GM12872 (cell line): ENCODE results near the gene FAM81B.

ENCODE experiments used
- TF ChIP-seq, protein P1 (sequence below): IDR thresholded peaks from 3 replicates; pipeline ENCODE4 v1.5.1; 2011; ENCODE audit warnings: low read depth, mild to moderate bottlenecking, low read length, moderate library complexity; ENCODE audit not compliant: insufficient read depth

Gene FAM81B

DNA sequence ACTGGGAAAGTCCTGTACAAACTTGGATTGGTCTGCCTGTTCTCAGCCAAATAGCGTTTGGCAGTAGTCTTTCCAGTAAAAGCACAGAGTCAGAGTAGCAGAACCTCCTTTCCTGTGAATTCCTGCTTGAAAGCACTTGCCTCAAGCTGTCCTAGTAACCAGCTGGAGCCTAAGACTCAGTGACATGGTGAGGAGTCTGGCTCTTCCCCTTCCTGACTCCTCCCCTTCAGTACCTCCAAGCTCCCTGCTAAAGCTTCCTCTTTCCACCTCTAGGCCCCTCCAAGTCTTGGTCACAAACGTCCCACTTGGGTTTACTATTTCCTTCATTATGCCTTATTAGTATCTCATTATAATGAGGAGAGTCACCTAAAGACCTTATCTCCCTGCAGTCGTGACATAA is 21.4 kb upstream of the FAM81B start:
- TF ChIP-seq, protein P1, sequence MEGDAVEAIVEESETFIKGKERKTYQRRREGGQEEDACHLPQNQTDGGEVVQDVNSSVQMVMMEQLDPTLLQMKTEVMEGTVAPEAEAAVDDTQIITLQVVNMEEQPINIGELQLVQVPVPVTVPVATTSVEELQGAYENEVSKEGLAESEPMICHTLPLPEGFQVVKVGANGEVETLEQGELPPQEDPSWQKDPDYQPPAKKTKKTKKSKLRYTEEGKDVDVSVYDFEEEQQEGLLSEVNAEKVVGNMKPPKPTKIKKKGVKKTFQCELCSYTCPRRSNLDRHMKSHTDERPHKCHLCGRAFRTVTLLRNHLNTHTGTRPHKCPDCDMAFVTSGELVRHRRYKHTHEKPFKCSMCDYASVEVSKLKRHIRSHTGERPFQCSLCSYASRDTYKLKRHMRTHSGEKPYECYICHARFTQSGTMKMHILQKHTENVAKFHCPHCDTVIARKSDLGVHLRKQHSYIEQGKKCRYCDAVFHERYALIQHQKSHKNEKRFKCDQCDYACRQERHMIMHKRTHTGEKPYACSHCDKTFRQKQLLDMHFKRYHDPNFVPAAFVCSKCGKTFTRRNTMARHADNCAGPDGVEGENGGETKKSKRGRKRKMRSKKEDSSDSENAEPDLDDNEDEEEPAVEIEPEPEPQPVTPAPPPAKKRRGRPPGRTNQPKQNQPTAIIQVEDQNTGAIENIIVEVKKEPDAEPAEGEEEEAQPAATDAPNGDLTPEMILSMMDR: no peak

DNA sequence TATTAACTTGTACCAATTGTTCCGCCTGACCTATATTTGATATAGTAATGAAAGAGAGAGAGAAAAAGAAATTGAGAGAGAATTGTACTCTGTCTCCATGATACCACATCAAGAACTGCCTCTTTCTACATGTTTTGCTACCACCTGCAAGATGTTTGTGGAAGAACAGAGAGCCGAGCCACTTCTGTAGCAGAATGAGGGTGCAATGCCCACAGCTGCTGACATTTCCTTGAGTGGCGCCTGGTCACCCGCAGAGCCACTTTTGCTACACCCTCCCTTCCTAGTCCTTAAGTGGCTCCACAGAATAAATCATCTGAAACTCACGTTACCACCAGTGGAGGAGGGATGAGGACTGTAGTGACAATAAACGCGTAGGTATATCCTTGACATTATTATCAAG is 17.1 kb upstream of the FAM81B start:
- TF ChIP-seq, protein P1: no peak

DNA sequence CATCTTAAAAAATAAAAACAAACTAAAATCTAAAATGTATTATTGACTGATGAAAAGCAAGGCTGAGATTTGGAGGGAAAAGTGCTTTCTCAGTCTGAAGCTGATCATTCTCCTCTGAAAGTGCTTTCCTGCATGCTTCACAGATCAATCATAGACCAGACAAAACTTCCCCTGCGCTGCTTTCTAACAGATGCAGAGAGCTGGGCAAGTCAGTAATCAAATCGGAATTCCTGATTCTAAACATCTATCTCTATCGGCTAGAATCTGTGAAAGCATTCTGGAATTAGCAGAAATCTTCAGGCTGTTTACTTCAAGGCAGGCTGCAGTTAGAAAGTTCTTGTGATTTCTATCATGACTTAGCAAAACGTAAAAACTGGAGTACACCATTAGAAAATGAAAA is 15.6 kb upstream of the FAM81B start:
- TF ChIP-seq, protein P1: no peak

DNA sequence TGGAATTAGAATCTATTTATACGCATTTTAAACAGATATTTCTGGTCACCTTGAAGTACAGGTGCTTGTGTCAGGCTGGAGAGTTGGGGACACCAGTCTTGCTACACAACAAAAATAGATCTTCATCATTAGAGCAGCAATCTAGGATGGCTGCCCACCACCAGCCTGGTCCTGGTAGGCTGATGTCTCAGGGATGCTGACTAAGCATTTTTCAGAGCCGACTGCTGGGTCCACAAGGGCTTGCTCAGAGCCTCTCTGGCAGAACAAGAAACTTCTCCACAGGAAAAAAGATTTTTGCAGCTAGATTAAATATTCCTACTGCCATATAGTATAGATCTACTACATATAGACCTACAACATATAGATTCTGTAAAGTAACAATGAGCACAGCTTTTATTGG is 12.0 kb upstream of the FAM81B start:
- TF ChIP-seq, protein P1: no peak

DNA sequence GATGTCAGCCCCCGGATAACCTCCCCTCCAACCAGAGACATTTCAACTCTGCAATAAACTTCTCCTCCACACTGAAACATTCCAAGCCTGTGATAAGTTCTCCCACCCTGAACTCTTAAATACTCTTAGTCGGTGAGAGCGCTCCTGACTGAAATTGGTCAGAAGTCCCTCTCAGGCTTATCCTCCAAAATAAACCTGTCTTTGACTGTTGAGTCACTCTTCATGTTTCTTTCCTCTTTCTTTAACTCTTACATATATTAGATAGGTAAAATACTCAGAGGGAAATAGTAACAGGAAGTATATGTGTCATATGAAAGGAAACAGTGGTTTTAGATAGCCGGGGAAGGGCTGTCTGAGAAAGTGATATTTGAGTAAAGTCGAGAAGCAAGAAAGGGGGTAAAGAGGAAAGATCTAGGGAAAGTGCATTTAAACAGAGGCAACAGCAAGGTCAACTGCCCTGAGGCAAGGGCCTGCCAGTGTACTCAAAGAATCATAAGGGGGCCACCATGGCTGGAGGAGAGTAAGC is 11.0 kb upstream of the FAM81B start:
- TF ChIP-seq, protein P1: no peak

DNA sequence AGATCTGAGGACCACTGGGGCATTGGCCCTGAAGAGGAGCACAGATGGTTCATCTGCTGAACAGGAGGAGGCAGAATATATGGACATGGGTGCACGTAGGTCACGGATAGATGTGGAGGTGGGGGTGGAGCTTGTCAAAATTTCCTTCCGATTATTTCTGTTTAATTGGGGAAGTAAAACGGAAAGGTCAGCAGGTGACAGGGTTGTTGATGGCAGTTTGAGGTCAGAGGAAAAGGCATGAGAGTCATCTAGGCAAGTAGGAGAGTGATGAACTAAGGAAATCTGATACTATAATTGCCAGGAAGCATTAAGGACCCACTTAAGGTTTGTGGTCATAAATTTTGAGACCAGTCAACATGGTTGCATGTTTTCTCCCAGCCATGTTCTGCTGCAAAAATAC is 8.4 kb upstream of the FAM81B start:
- TF ChIP-seq, protein P1: no peak

DNA sequence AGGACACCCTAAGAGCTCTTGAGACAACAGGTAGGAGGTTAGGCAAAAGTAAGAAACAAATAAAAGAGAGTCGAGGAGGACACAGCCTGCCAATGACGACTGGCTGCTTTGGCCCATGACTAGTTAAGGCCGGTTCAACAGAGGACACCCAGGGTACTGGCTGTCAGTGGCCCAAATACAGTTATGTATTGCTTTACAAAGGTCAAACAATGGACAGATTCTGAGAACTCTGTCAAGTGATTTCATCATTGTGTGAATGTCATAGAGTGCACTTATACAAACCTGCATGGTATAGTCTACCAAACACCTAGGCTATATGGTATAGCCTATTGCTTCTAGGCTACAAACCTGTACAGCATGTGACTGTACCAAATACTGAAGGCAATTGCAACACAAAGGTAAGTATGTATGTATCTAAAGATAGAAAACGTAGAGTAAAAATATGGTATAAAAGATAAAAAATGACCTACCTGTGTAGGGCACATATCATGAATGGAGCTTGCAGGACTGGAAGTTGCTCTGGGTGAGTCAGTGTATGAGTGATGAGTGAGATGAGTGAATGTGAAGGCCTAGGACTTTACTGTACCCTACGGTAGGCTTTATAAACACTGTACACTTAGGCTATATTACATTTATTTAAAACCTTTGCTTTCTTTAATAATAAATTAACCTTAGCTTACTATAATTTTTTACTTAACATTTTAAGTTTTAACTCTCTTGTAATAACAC is 6.5 kb upstream of the FAM81B start:
- TF ChIP-seq, protein P1: no peak

DNA sequence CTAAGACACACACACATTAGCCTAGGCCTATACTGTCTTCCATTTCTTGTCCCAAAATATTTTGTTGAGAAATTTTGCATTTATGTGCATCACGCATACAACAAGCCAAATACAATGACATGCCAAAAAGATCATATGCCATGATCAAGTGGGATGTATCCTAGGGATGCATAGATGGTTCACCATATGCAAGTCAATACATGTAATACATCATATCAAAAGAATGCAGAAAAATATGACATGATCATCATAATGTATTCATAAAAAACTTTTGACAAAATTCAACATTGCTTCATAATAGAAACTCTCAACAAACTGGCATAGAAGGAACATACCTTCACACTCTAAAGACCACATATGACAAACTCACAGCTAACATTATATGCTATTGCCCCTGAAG is 5.8 kb upstream of the FAM81B start:
- TF ChIP-seq, protein P1: no peak
